HCT116 (cell line): ENCODE data around the gene GPBAR1. TPM values are rescaled to one million over a fixed set of nuclear protein-coding genes. Genes with fewer than 3 reads are reported as not detected.

Experiments used
- ATAC-seq: fragments of 200-7000 bp; cut with Tn5 transposase; 2 replicates; pipeline ENCODE4 v1.9.1; 2020; ENCODE audit warnings: mild to moderate bottlenecking, moderate library complexity
- BruUV-seq: library from RNA; stranded (reverse); fragments of 400-500 nt; replicated peaks from 2 replicates; lab custom pipeline; 2021; lab: Mats Ljungman, UMichigan
- CTCF ChIA-PET: fragments of 300-600 bp; sonication (Branson Sonifier 250); formaldehyde crosslinking; loops from one replicate; lab custom pipeline; 2021; ENCODE audit warnings: antibody characterized with exemption; lab: Charles Lee
- POLR2A ChIA-PET: fragments of 300-600, 350-600 bp; sonication (Branson Sonifier 250); formaldehyde crosslinking; loops from one replicate; lab custom pipeline; 2021; ENCODE audit warnings: antibody characterized with exemption; lab: Charles Lee
- RAD21 ChIA-PET, 2 experiments: fragments of 300-600 bp; sonication (Branson Sonifier 250); formaldehyde crosslinking; loops; one replicate each; lab custom pipeline; 2023; ENCODE audit warnings: low total read pairs in 2 of 2; ENCODE audit not compliant: uncharacterized antibody in 2 of 2, unreplicated experiment in 2 of 2, low non-redundant PET in 1 of 2; lab: Charles Lee
- DNase-seq: peaks from one replicate; pipeline ENCODE4 v3.0.0-alpha.2; 2010; ENCODE audit warnings: low read depth, low spot score
- H2AFZ ChIP-seq: fragments of 200-600 bp; shearing (Covaris generic), sonication (generic); 2 replicates; pipeline ENCODE4 v1.6.1; 2017; ENCODE audit warnings: low read depth, mixed run types, mixed read lengths, antibody characterized with exemption, low read length; ENCODE audit not compliant: poor library complexity, severe bottlenecking
- H3K27ac ChIP-seq: 2 replicates; pipeline ENCODE4 v1.5.1; 2012; ENCODE audit warnings: low read depth, low read length
- H3K27me3 ChIP-seq: fragments of 200-600 bp; sonication (generic); 2 replicates; pipeline ENCODE4 v1.6.1; 2016; ENCODE audit warnings: mixed run types, low read length, mixed read lengths; ENCODE audit not compliant: insufficient read depth
- H3K36me3 ChIP-seq, 2 experiments: fragments of 200-500 bp in 1 of 2; fragments of 200-600 bp in 1 of 2; sonication (Bioruptor generic) in 1 of 2; sonication (generic) in 1 of 2; 2 replicates each; pipeline versions ENCODE4 v1.5.1 to v1.6.1; 2014 to 2016; ENCODE audit warnings: low read length in 2 of 2, inconsistent platforms in 1 of 2, mixed read lengths in 1 of 2, mixed run types in 1 of 2; ENCODE audit not compliant: insufficient read depth in 2 of 2, control insufficient read depth in 1 of 2
- H3K4me1 ChIP-seq, 2 experiments: fragments of 200-600 bp in 1 of 2; sonication (generic) in 1 of 2; 2 replicates each; pipeline versions ENCODE4 v1.5.1 to v1.6.1; 2012 to 2017; ENCODE audit warnings: low read length in 2 of 2, inconsistent platforms in 1 of 2, mild to moderate bottlenecking in 1 of 2, mixed read lengths in 1 of 2, mixed run types in 1 of 2, moderate library complexity in 1 of 2; ENCODE audit not compliant: insufficient read depth in 2 of 2, control insufficient read depth in 1 of 2
- H3K4me2 ChIP-seq: fragments of 200-600 bp; sonication (generic); 2 replicates; pipeline ENCODE4 v1.6.1; 2017; ENCODE audit warnings: mixed run types, low read length, mixed read lengths
- H3K4me3 ChIP-seq, 2 experiments: fragments of 200-600 bp in 1 of 2; sonication (generic) in 1 of 2; replicated peaks in 1 of 2; 2 replicates each; pipeline ENCODE4 v1.5.1; 2011 to 2016; ENCODE audit warnings: low read length in 2 of 2, control low read depth in 1 of 2, low read depth in 1 of 2, mild to moderate bottlenecking in 1 of 2, mixed read lengths in 1 of 2, mixed run types in 1 of 2
- H3K79me2 ChIP-seq: fragments of 200-600 bp; sonication (generic); 2 replicates; pipeline ENCODE4 v1.6.1; 2017; ENCODE audit warnings: mild to moderate bottlenecking, mixed run types, low read length, moderate library complexity, mixed read lengths; ENCODE audit not compliant: insufficient read depth
- H3K9ac ChIP-seq: fragments of 200-600 bp; sonication (generic); 2 replicates; pipeline ENCODE4 v1.6.1; 2016; ENCODE audit warnings: low read length, mixed read lengths
- H3K9me2 ChIP-seq: fragments of 200-600 bp; sonication (generic), shearing (Covaris generic); 2 replicates; pipeline ENCODE4 v1.6.1; 2017; ENCODE audit warnings: mixed run types, mild to moderate bottlenecking, moderate library complexity; ENCODE audit not compliant: insufficient read depth
- H3K9me3 ChIP-seq, 2 experiments: fragments of 200-500 bp in 1 of 2; fragments of 200-600 bp in 1 of 2; sonication (Bioruptor generic) in 1 of 2; sonication (generic) in 1 of 2; 2 replicates each; pipeline ENCODE4 v1.6.1; 2014 to 2017; ENCODE audit warnings: low read length in 2 of 2, mixed read lengths in 2 of 2, inconsistent platforms in 1 of 2, low read depth in 1 of 2, mild to moderate bottlenecking in 1 of 2, mixed run types in 1 of 2, moderate library complexity in 1 of 2; ENCODE audit not compliant: control insufficient read depth in 1 of 2, insufficient read depth in 1 of 2
- H4K20me1 ChIP-seq: fragments of 200-600 bp; sonication (generic), shearing (Covaris generic); 2 replicates; pipeline ENCODE4 v1.6.1; 2017; ENCODE audit warnings: mixed run types, mild to moderate bottlenecking, moderate library complexity; ENCODE audit not compliant: insufficient read depth
- CBX3 ChIP-seq: IDR thresholded peaks from 2 replicates; pipeline ENCODE4 v1.6.1; 2012; ENCODE audit warnings: low read depth
- CEBPB ChIP-seq: IDR thresholded peaks from 2 replicates; pipeline ENCODE4 v1.6.1; 2012; ENCODE audit warnings: low read depth
- FOSL1 ChIP-seq: IDR thresholded peaks from 2 replicates; pipeline ENCODE4 v1.6.1; 2012; ENCODE audit warnings: low read depth
- MAX ChIP-seq: IDR thresholded peaks from 2 replicates; pipeline ENCODE4 v1.6.1; 2012
- POLR2A ChIP-seq: IDR thresholded peaks from 2 replicates; pipeline ENCODE4 v1.7.0; 2011; ENCODE audit warnings: borderline replicate concordance; ENCODE audit not compliant: insufficient read depth, insufficient read length; ENCODE audit errors: extremely low read depth
- POLR2AphosphoS5 ChIP-seq: IDR thresholded peaks from 2 replicates; pipeline ENCODE4 v1.6.1; 2011; ENCODE audit warnings: mild to moderate bottlenecking, low read depth, low read length, moderate library complexity
- SP1 ChIP-seq: IDR thresholded peaks from 2 replicates; pipeline ENCODE4 v1.6.1; 2012; ENCODE audit warnings: low read depth
- ZBTB33 ChIP-seq: IDR thresholded peaks from 2 replicates; pipeline ENCODE4 v1.6.1; 2011; ENCODE audit warnings: mild to moderate bottlenecking, low read length, moderate library complexity; ENCODE audit not compliant: insufficient replicate concordance; ENCODE audit errors: extremely low read depth
- ZNF274 ChIP-seq: fragments of 200-500 bp; sonication (Bioruptor generic); IDR thresholded peaks from 2 replicates; pipeline ENCODE4 v1.6.1; 2014; ENCODE audit warnings: mild to moderate bottlenecking, low read depth, low read length, inconsistent platforms
- intact Hi-C: fragments of 100-400 bp; cut with micrococcal nuclease; formaldehyde crosslinking; loops from 2 replicates; pipeline ENCODE4 v1.10.0; 2022
- total RNA-seq: library from RNA; stranded (reverse); gene quantifications from one replicate; pipeline ENCODE4 v1.2.1, GENCODE V29; 2021; ENCODE audit not compliant: unreplicated experiment

GPBAR1 gene
- total RNA-seq, 1 experiment from 2014 or later = 0.27 TPM

GRCh38 chr2:218280260-218280870, 19.6 kb downstream of the GPBAR1 start:
- H2AFZ ChIP-seq = no peak overlapping the region
- no peaks in the 10 kb centered on the region for H3K9me2 ChIP-seq
- no peak overlapping the region for H3K9ac ChIP-seq
- no peak overlapping the region for H3K27ac ChIP-seq
- intact Hi-C loops = no loop called here
- no peak overlapping the region for H3K4me2 ChIP-seq
- CTCF ChIA-PET = no interaction called here
- no peak overlapping the region for H3K4me3 ChIP-seq
- no peak for TF ChIP-seq MAX
- TF ChIP-seq CEBPB = no peak
- TF ChIP-seq POLR2AphosphoS5 = no peak
- TF ChIP-seq ZBTB33 = no peak
- no peak for TF ChIP-seq FOSL1
- no peak for TF ChIP-seq POLR2A
- no peak for TF ChIP-seq ZNF274
- no peak for TF ChIP-seq SP1
- no peak for TF ChIP-seq CBX3
- no peak for DNase-seq
- no peak for ATAC-seq
- BruUV-seq = no TSS peak
- RAD21 ChIA-PET = no interaction called here
- no peaks in the 10 kb centered on the region for H3K27me3 ChIP-seq
- peaks cover 3 to 13% of the 10 kb centered on the region in 2 experiments; a peak in 2 of 4 replicates for H3K4me1 ChIP-seq
- H3K36me3 ChIP-seq = peaks cover 26 to 37% of the 10 kb centered on the region in 2 experiments; a peak in 3 of 4 replicates
- POLR2A ChIA-PET = interaction anchor here (0.5 kb wide), 1 partner anchor 113 kb away, joined by 5 read pairs; no protein-coding TSS in a partner anchor
- H3K9me3 ChIP-seq = no peaks in the 10 kb centered on the region
- peaks cover 34% of the 10 kb centered on the region for H3K79me2 ChIP-seq
- no peaks in the 10 kb centered on the region for H4K20me1 ChIP-seq
